Natural killer cell (primary cell): Measurements from ENCODE around the gene CORO7. TPM values are rescaled to one million over a fixed set of nuclear protein-coding genes. Genes with fewer than 3 reads are reported as not detected.
A peak's percentile ranks its signal among the peaks of the same experiment; 100 is the strongest.

Source experiments
- ATAC-seq, 3 donors: fragments of 150-1000 bp in 2 of 3; fragments of 200-7000 bp in 1 of 3; cut with Tn5 transposase; 1 replicate in 1 of 3; 2 replicates in 2 of 3; pipeline ENCODE4 v1.10.0; 2021; ENCODE audit warnings: mild to moderate bottlenecking in 2 of 3, moderate library complexity in 2 of 3
- DNase-seq, 2 donors: peaks; one replicate each; pipeline versions ENCODE4 v3.0.0 to v3.0.0-alpha.2; 2013 to 2021; ENCODE audit warnings: mixed read lengths in 1 of 2
- H3K27ac ChIP-seq: one replicate; pipeline ENCODE4 v1.5.1; 2013; ENCODE audit warnings: mild to moderate bottlenecking, low read length
- H3K27me3 ChIP-seq: one replicate; pipeline ENCODE4 v1.6.1; 2013; ENCODE audit warnings: low read length; ENCODE audit not compliant: control insufficient read depth, insufficient read depth
- H3K36me3 ChIP-seq: one replicate; pipeline ENCODE4 v1.6.1; 2013; ENCODE audit warnings: low read length; ENCODE audit not compliant: control insufficient read depth, insufficient read depth
- H3K4me1 ChIP-seq: one replicate; pipeline ENCODE4 v1.6.1; 2013; ENCODE audit warnings: low read length; ENCODE audit not compliant: control insufficient read depth, insufficient read depth
- H3K4me3 ChIP-seq: one replicate; pipeline ENCODE4 v1.5.1; 2013; ENCODE audit warnings: low read length
- H3K9me3 ChIP-seq: one replicate; pipeline ENCODE4 v1.6.1; 2013; ENCODE audit warnings: low read length; ENCODE audit not compliant: control insufficient read depth, insufficient read depth
- H3K27ac Mint-ChIP-seq, 2 donors: one replicate each; pipeline ENCODE4 v1.8.0; 2022; ENCODE audit warnings: mild to moderate bottlenecking in 2 of 2, mixed read lengths in 2 of 2, moderate library complexity in 1 of 2
- H3K27me3 Mint-ChIP-seq, 2 donors: one replicate each; pipeline ENCODE4 v1.8.0; 2022; ENCODE audit warnings: low read depth in 2 of 2, mixed read lengths in 2 of 2
- H3K36me3 Mint-ChIP-seq: one replicate; pipeline ENCODE4 v1.8.0; 2022; ENCODE audit warnings: mixed read lengths
- H3K4me1 Mint-ChIP-seq, 2 donors: one replicate each; pipeline ENCODE4 v1.8.0; 2022; ENCODE audit warnings: mixed read lengths in 2 of 2
- H3K4me3 Mint-ChIP-seq: one replicate; pipeline ENCODE4 v1.8.0; 2022; ENCODE audit warnings: mild to moderate bottlenecking, moderate library complexity, mixed read lengths
- H3K9me3 Mint-ChIP-seq, 2 donors: one replicate each; pipeline ENCODE4 v1.8.0; 2022; ENCODE audit warnings: mixed read lengths in 2 of 2
- CTCF ChIP-seq: fragments of 200-600 bp; IDR thresholded peaks from one replicate; pipeline ENCODE4 v1.8.0; 2022; ENCODE audit warnings: antibody characterized with exemption
- WGBS: methylation state at CpG from one replicate; pipeline ENCODE4 v1.1.7; 2013; ENCODE audit warnings: missing lambda C conversion rate; ENCODE audit not compliant: insufficient coverage; 5-methylcytosine and 5-hydroxymethylcytosine counted together
- intact Hi-C: fragments of 100-400 bp; cut with micrococcal nuclease; formaldehyde crosslinking; loops from one replicate; pipeline ENCODE4 v1.14.2; 2022
- total RNA-seq, 4 donors: library from RNA; stranded (reverse); fragments of 120-200 nt in 1 of 4; gene quantifications; one replicate each; pipeline versions ENCODE4 v1.2.3 to v1.2.4, GENCODE V29; 2013 to 2022

The CORO7 gene
- total RNA-seq, 3 donors from 2014 or later (not counting 1 experiment from before 2014, with no cell fraction given) = 335 to 425 (median 415) TPM

GRCh38 chr16:4383591-4384444 is 32.6 kb downstream of the CORO7 start:
- Mint-ChIP-seq H3K4me1 (peaks cover 0 to 28% of the 10 kb centered on the region in 2 donors), H3K36me3 (no peaks in the 10 kb centered on the region), H3K27me3 (no peaks in the 10 kb centered on the region), H3K9me3 (no peaks in the 10 kb centered on the region), H3K27ac (peak overlapping the region; percentile 38 to 50), H3K4me3 (no peak overlapping the region)
- Histone ChIP-seq H3K4me3 (no peak overlapping the region), H3K4me1 (no peaks in the 10 kb centered on the region), H3K27me3 (no peaks in the 10 kb centered on the region), H3K36me3 (peaks cover 72% of the 10 kb centered on the region), H3K27ac (no peak overlapping the region), H3K9me3 (no peaks in the 10 kb centered on the region)
- intact Hi-C loops = no loop called here
- WGBS = 97% methylated on average over 12 of the region's 12 CpGs
- ATAC-seq = no peak
- no peak for DNase-seq
- TF ChIP-seq CTCF = no peak

GRCh38 chr16:4382795-4383357 is 33.5 kb downstream of the CORO7 start:
- no peaks in the 10 kb centered on the region for H3K27me3 Mint-ChIP-seq
- intact Hi-C loops = no loop called here
- peak overlapping the region; percentile 38 to 50 for H3K27ac Mint-ChIP-seq
- no peak for TF ChIP-seq CTCF
- WGBS = 97% methylated on average over 20 of the region's 21 CpGs
- H3K4me1 ChIP-seq = no peaks in the 10 kb centered on the region
- H3K9me3 Mint-ChIP-seq = no peaks in the 10 kb centered on the region
- H3K9me3 ChIP-seq = no peaks in the 10 kb centered on the region
- DNase-seq (no peak), ATAC-seq (no peak)
- H3K36me3 ChIP-seq = peaks cover 67% of the 10 kb centered on the region
- no peaks in the 10 kb centered on the region for H3K27me3 ChIP-seq
- H3K4me1 Mint-ChIP-seq = peaks cover 0 to 28% of the 10 kb centered on the region in 2 donors
- no peak overlapping the region for H3K4me3 ChIP-seq
- no peak overlapping the region for H3K4me3 Mint-ChIP-seq
- H3K36me3 Mint-ChIP-seq = no peaks in the 10 kb centered on the region
- H3K27ac ChIP-seq = no peak overlapping the region

GRCh38 chr16:4381935-4382794 is 34.2 kb downstream of the CORO7 start:
- WGBS = 97% methylated on average over 55 of the region's 55 CpGs
- Histone ChIP-seq H3K27me3 (no peaks in the 10 kb centered on the region), H3K4me1 (no peaks in the 10 kb centered on the region), H3K9me3 (no peaks in the 10 kb centered on the region), H3K4me3 (no peak overlapping the region), H3K27ac (no peak overlapping the region), H3K36me3 (peaks cover 60% of the 10 kb centered on the region)
- H3K9me3 Mint-ChIP-seq = no peaks in the 10 kb centered on the region
- ATAC-seq = no peak
- no peak for TF ChIP-seq CTCF
- H3K36me3 Mint-ChIP-seq = no peaks in the 10 kb centered on the region
- intact Hi-C loops = no loop called here
- H3K27me3 Mint-ChIP-seq = no peaks in the 10 kb centered on the region
- DNase-seq = no peak
- no peak overlapping the region for H3K4me3 Mint-ChIP-seq
- H3K27ac Mint-ChIP-seq = peak overlapping the region; percentile 36 to 43
- H3K4me1 Mint-ChIP-seq = peaks cover 0 to 28% of the 10 kb centered on the region in 2 donors
